OCI-LY1 (cell line): Measurements from ENCODE around the gene MSH3.

Experiments
- CTCF ChIP-seq: fragments of 200-600 bp; sonication (generic), shearing (Covaris generic); IDR thresholded peaks from 2 replicates; pipeline ENCODE4 v1.5.1; 2017; ENCODE audit warnings: mild to moderate bottlenecking, antibody characterized with exemption, low read length, moderate library complexity, mixed read lengths
- EZH2 ChIP-seq: fragments of 200-600 bp; sonication (generic), shearing (Covaris generic); IDR thresholded peaks from 2 replicates; pipeline ENCODE4 v1.8.0; 2017; ENCODE audit warnings: borderline replicate concordance, mixed run types, mild to moderate bottlenecking, antibody characterized with exemption, low read length, moderate library complexity, mixed read lengths

- TF ChIP-seq EZH2 (no peak), CTCF (no peak)
Observed at GRCh38 chr5:80871541-80871961, 217.1 kb downstream of the MSH3 start.
